GM12873 (cell line): Measurements from ENCODE around the gene SLC22A3.

ENCODE experiments used
- CTCF ChIP-seq: IDR thresholded peaks from 2 replicates; pipeline ENCODE4 v1.5.1; 2012; ENCODE audit warnings: low read depth, mild to moderate bottlenecking, moderate library complexity, low read length, control low read depth; ENCODE audit not compliant: insufficient read depth; ENCODE audit errors: missing control alignments

SLC22A3 gene

GRCh38 chr6:160329188-160329587 is 19.0 kb upstream of the SLC22A3 start:
- TF ChIP-seq CTCF = no peak

GRCh38 chr6:160330619-160331018 is 17.6 kb upstream of the SLC22A3 start:
- no peak for TF ChIP-seq CTCF

- TF ChIP-seq CTCF = no peak
Observed at GRCh38 chr6:160331204-160331603, 17.0 kb upstream of the SLC22A3 start.

GRCh38 chr6:160331753-160332152 is 16.4 kb upstream of the SLC22A3 start:
- no peak for TF ChIP-seq CTCF

GRCh38 chr6:160333101-160333500 is 15.1 kb upstream of the SLC22A3 start:
- no peak for TF ChIP-seq CTCF

GRCh38 chr6:160333841-160334240 is 14.3 kb upstream of the SLC22A3 start:
- no peak for TF ChIP-seq CTCF

- no peak for TF ChIP-seq CTCF
Observed at GRCh38 chr6:160336200-160336599, 12.0 kb upstream of the SLC22A3 start.
